ENCODE measurements around the gene CA5A.
"Not testable (repeated sequence)": the region's sequence is repeated elsewhere in the genome, so short reads cannot be mapped to it uniquely, and the experiment has no call there.

The CA5A gene

GRCh38 chr16:87862597-87863326 lies 73.6 kb downstream of the CA5A start:
- DNase-seq, result not testable (repeated sequence)

- DNase-seq, result not testable (repeated sequence)
Measured at GRCh38 chr16:87861300-87862099, 74.8 kb downstream of the CA5A start.

- no peak for DNase-seq
Measured at GRCh38 chr16:87860553-87861299, 75.6 kb downstream of the CA5A start.

GRCh38 chr16:87858151-87858993 lies 78.0 kb downstream of the CA5A start:
- DNase-seq, result not testable (repeated sequence)

GRCh38 chr16:87856791-87857228 lies 79.5 kb downstream of the CA5A start:
- no peak for DNase-seq

GRCh38 chr16:87855852-87856715 lies 80.2 kb downstream of the CA5A start:
- no peak for DNase-seq

- DNase-seq, result no peak
Measured at GRCh38 chr16:87854907-87855683, 81.2 kb downstream of the CA5A start.

GRCh38 chr16:87854053-87854906 lies 82.0 kb downstream of the CA5A start:
- DNase-seq, result no peak

GRCh38 chr16:87853411-87854052 lies 82.8 kb downstream of the CA5A start:
- peak; percentile 44 for DNase-seq

GRCh38 chr16:87851601-87852000 lies 84.7 kb downstream of the CA5A start:
- no peak for DNase-seq

GRCh38 chr16:87851141-87851587 lies 85.2 kb downstream of the CA5A start:
- no peak for DNase-seq

- no peak for DNase-seq
Measured at GRCh38 chr16:87850009-87851006, 86.0 kb downstream of the CA5A start.

GRCh38 chr16:87849419-87850008 lies 86.8 kb downstream of the CA5A start:
- DNase-seq, result no peak

- no peak for DNase-seq
Measured at GRCh38 chr16:87848676-87849345, 87.5 kb downstream of the CA5A start.

GRCh38 chr16:87847785-87848675 lies 88.3 kb downstream of the CA5A start:
- no peak for DNase-seq

GRCh38 chr16:87847467-87847784 lies 88.9 kb downstream of the CA5A start:
- no peak for DNase-seq

All from NCI-H774 (cell line).